ENCODE results near the gene NPM3. TPM values are rescaled to one million over a fixed set of nuclear protein-coding genes. Genes with fewer than 3 reads are reported as not detected.
A peak's percentile ranks its signal among the peaks of the same experiment; 100 is the strongest.

The NPM3 gene
- total and polyA plus RNA-seq, 2 of the 8 experiments (the other 6 are each of a cell fraction or from before 2014, with no cell fraction given) = 127 to 175 TPM

DNA sequence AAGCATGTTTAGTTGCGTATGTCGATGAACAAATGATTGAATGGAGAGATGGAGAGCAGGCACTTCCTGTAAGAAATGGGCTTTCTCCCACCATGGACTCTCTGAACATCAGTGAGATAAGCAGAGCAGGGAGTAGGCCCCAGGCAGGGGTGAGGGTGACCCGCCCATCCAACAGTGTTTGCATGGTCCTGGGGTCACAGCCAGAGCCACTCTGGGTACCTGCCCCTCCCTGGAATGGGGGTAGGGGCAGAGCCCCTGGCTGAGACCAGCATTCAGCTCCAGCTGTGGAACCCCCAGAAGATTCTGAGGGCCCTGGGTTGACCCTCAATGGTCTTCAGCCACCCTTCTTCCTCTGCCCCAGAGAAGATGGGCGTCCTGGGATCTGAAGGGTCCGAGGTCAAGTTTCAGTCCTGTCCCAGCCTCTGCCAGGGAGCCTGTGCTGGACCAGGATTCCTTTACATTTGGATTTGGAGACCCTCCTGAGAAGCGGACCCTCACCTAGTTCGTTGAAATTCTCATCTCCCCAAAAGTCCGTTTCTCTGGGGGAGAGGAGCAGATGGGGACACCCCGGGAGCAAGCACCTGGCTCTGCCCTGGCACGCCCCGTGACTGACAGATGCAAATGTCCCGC, 5.0 kb downstream of the NPM3 start:
- peak overlapping the region; percentile 91 to 95 for H3K4me2 ChIP-seq (ENCODE audit: insufficient read depth in 1 of 2, low read depth in 2 of 2, low read length in 2 of 2)
- H3K4me1 ChIP-seq (replicated peaks in 1 of 4; ENCODE audit: control insufficient read depth in 3 of 4, insufficient read depth in 4 of 4, low read length in 3 of 4) = peaks cover 13 to 50% (median 31%) of the 10 kb centered on the region in 4 experiments
- H3K18ac ChIP-seq (ENCODE audit: extremely low read depth, low read length) = peak overlapping the region; percentile 7; the same call in 1 of the 2 replicates
- no peak overlapping the region for H4K8ac ChIP-seq (ENCODE audit: extremely low read depth, insufficient read depth, low read length)
- H2BK120ac ChIP-seq (replicated peaks; ENCODE audit: low read depth, low read length) = no peak overlapping the region
- H3K27ac ChIP-seq (ENCODE audit: low read depth, low read length) = no peak overlapping the region
- DNase-seq (ENCODE audit: low read depth in 1 of 2, low spot score in 2 of 2) (peak in 1 of 2 experiments; percentile 81), FAIRE-seq (no peak)
- no peaks in the 10 kb centered on the region for H3K9me3 ChIP-seq (ENCODE audit: insufficient read depth in 2 of 2, low read depth in 1 of 2, low read length in 1 of 2)
- H3K9ac ChIP-seq (replicated peaks in 1 of 4; ENCODE audit: extremely low read depth in 1 of 4, low read depth in 3 of 4, low read length in 3 of 4) = no peak overlapping the region
- H3K27me3 ChIP-seq (replicated peaks in 1 of 4; ENCODE audit: control insufficient read depth in 3 of 4, extremely low read depth in 1 of 4, insufficient read depth in 3 of 4, low read length in 3 of 4) = peaks cover 41 to 63% (median 55%) of the 10 kb centered on the region in 4 experiments
- CTCF ChIA-PET (ENCODE audit: partially characterized antibody) = interaction anchor here (0.7 to 9.8 kb wide), 12 partner anchors 10 to 621 kb away, joined by 3 to 246 read pairs (median 4); no protein-coding TSS in a partner anchor
- no peak overlapping the region for H3K56ac ChIP-seq (replicated peaks; ENCODE audit: insufficient read length, low read depth, low read length)
- H2BK20ac ChIP-seq (ENCODE audit: low read length) = no peak overlapping the region
- no peak overlapping the region for H2BK5ac ChIP-seq (ENCODE audit: low read depth, low read length)
- no peak overlapping the region for H3K4ac ChIP-seq (replicated peaks; ENCODE audit: insufficient read length, low read depth, low read length)
- no peak overlapping the region for H4K91ac ChIP-seq (replicated peaks; ENCODE audit: insufficient read length, low read length)
- H2AFZ ChIP-seq (ENCODE audit: low read length) = no peak overlapping the region
- H4K5ac ChIP-seq (ENCODE audit: insufficient read length, low read depth, low read length) = no peak overlapping the region
- no peaks in the 10 kb centered on the region; a peak in 1 of 8 replicates for H3K36me3 ChIP-seq (ENCODE audit: control insufficient read depth in 2 of 4, insufficient read depth in 4 of 4, low read length in 3 of 4)
- POLR2A ChIA-PET (ENCODE audit: partially characterized antibody) = interaction anchor here (1.0 to 9.1 kb wide), 4 partner anchors 27 to 190 kb away, joined by 3 to 66 read pairs (median 3); partner anchors contain the start of genes DPCD, OGA and POLL
- peaks cover 15 to 29% of the 10 kb centered on the region in 2 experiments for H4K20me1 ChIP-seq (replicated peaks in 1 of 2; ENCODE audit: control insufficient read depth in 1 of 2, insufficient read depth in 2 of 2, low read length in 2 of 2)
- peak overlapping the region; percentile 28 to 60 (median 46); a peak in 4 of 8 replicates for H3K4me3 ChIP-seq (ENCODE audit: extremely low read depth in 1 of 4, insufficient read depth in 2 of 4, low read depth in 3 of 4, low read length in 4 of 4)
- H2AK5ac ChIP-seq (ENCODE audit: low read depth, low read length) = no peak overlapping the region; the same call in 1 of the 2 replicates
- 0 out of 2 replicates have a peak overlapping the region, but pooled peaks have one; percentile 29 for H2BK12ac ChIP-seq (ENCODE audit: low read depth, low read length)
- H3K23ac ChIP-seq (ENCODE audit: insufficient read length) = no peak overlapping the region
- peaks cover 0 to 8% of the 10 kb centered on the region in 2 experiments; a peak in 1 of 4 replicates for H3K79me2 ChIP-seq (ENCODE audit: control insufficient read depth in 1 of 2, insufficient read depth in 2 of 2, low read length in 2 of 2)
- no peak overlapping the region for H3K14ac ChIP-seq (ENCODE audit: insufficient read length)
- peaks cover 7% of the 10 kb centered on the region for H3K79me1 ChIP-seq (ENCODE audit: low read depth, low read length)
- H3K23me2 ChIP-seq (ENCODE audit: low read depth, low read length) = peaks cover 31% of the 10 kb centered on the region
- no peak overlapping the region for H2BK15ac ChIP-seq (ENCODE audit: low read length)
- WGBS, 2 experiments (ENCODE audit: extremely low coverage in 1 of 2, insufficient coverage in 1 of 2, insufficient read length in 1 of 2, insufficient replicate concordance in 2 of 2, low coverage in 1 of 2, low lambda C conversion rate in 2 of 2, missing lambda C conversion rate in 1 of 2) = 34% methylated on average over 12 of the region's 12 CpGs; no CpG with 5 or more reads in 1 of the 2 experiments
- TF ChIP-seq RNF2 (IDR thresholded peaks at IDR 0.05; ENCODE audit: borderline replicate concordance, low read depth, low read length, missing control alignments, poor library complexity, severe bottlenecking) (no peak), POLR2AphosphoS5 (IDR thresholded peaks at IDR 0.05; ENCODE audit: low read depth, low read length) (no peak), POLR2A (IDR thresholded peaks at IDR 0.05; ENCODE audit: control extremely low read depth in 1 of 2, low read depth in 2 of 2, low read length in 2 of 2) (no peak), NANOG (IDR thresholded peaks at IDR 0.05; ENCODE audit: insufficient read depth, low read depth, low read length, poor library complexity, severe bottlenecking) (no peak), CEBPB (IDR thresholded peaks at IDR 0.05; ENCODE audit: low read depth, low read length) (no peak), RBBP5 (IDR thresholded peaks at IDR 0.05; ENCODE audit: borderline replicate concordance, low read depth, low read length) (no peak), GABPA (IDR thresholded peaks at IDR 0.05; ENCODE audit: borderline replicate concordance, insufficient read depth, low read length) (no peak), CBX5 (IDR thresholded peaks at IDR 0.05; ENCODE audit: low read depth, low read length) (no peak)
- TF ChIP-seq, protein P1, sequence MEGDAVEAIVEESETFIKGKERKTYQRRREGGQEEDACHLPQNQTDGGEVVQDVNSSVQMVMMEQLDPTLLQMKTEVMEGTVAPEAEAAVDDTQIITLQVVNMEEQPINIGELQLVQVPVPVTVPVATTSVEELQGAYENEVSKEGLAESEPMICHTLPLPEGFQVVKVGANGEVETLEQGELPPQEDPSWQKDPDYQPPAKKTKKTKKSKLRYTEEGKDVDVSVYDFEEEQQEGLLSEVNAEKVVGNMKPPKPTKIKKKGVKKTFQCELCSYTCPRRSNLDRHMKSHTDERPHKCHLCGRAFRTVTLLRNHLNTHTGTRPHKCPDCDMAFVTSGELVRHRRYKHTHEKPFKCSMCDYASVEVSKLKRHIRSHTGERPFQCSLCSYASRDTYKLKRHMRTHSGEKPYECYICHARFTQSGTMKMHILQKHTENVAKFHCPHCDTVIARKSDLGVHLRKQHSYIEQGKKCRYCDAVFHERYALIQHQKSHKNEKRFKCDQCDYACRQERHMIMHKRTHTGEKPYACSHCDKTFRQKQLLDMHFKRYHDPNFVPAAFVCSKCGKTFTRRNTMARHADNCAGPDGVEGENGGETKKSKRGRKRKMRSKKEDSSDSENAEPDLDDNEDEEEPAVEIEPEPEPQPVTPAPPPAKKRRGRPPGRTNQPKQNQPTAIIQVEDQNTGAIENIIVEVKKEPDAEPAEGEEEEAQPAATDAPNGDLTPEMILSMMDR (IDR thresholded peaks at IDR 0.05; ENCODE audit: control extremely low read depth in 1 of 3, insufficient read depth in 1 of 3, low read depth in 1 of 3, low read length in 3 of 3) = no peak

Data from H1 (cell line).